ENCODE data around the gene MRPS6. TPM values are rescaled to one million over a fixed set of nuclear protein-coding genes. Genes with fewer than 3 reads are reported as not detected.

Gene MRPS6
- total RNA-seq: 10 to 100 TPM; 19.5 to 44.0 (median 40.9) TPM

DNA sequence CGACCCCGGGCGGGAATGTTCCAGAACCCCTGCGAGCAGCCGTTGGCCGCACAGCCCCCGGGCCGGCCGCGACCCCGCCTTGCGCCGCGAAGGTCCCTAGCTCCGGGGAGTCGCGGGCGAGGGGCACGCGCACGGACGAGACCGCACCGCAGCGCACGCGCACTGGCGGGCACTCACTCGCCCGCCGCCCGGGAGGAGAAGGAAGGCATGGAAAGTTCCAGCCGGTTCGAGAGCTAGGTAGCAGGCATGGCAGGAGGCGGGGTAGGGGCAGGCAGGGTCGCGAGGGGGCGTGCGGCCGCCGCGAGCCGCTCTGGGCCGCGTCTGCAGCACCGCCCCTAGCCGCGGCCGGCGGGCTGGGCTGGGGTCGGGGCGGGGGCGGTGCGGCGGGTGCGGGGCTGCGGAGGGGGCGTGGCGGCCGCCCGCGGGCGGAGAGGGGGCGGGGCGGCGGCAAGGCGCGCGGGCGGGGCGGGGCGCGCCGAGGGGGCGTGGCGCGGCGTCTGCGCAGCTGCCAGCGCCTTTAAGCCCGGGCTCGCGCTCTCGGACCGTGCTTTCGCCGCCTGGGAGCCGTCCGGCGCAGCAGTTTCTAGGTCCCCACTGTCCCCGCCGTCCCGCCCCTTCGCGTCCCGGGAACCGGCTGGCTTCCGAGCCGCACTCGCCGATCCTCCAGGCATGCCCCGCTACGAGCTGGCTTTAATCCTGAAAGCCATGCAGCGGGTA, at the start of gene MRPS6, which contains the start of gene SLC5A3:
Gene MRPS6 (plus strand): TSS at position 547 of the 717 bp plus-strand sequence. CDS start 123 bp downstream, at position 670.
Gene SLC5A3 (plus strand): TSS at position 547 of the 717 bp plus-strand sequence. CDS start 21,621 bp downstream, outside the sequence.
- no peak for DNase-seq (ENCODE audit: extremely low spot score)
- peak; percentile 54 for TF ChIP-seq POLR2A (IDR thresholded peaks at IDR 0.05; ENCODE audit: low read depth)
- TF ChIP-seq, protein P1, sequence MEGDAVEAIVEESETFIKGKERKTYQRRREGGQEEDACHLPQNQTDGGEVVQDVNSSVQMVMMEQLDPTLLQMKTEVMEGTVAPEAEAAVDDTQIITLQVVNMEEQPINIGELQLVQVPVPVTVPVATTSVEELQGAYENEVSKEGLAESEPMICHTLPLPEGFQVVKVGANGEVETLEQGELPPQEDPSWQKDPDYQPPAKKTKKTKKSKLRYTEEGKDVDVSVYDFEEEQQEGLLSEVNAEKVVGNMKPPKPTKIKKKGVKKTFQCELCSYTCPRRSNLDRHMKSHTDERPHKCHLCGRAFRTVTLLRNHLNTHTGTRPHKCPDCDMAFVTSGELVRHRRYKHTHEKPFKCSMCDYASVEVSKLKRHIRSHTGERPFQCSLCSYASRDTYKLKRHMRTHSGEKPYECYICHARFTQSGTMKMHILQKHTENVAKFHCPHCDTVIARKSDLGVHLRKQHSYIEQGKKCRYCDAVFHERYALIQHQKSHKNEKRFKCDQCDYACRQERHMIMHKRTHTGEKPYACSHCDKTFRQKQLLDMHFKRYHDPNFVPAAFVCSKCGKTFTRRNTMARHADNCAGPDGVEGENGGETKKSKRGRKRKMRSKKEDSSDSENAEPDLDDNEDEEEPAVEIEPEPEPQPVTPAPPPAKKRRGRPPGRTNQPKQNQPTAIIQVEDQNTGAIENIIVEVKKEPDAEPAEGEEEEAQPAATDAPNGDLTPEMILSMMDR (IDR thresholded peaks at IDR 0.05): peak in 1 of 3 experiments; percentile 15
- TF ChIP-seq POLR2AphosphoS5 (IDR thresholded peaks at IDR 0.05): peak; percentile 76 to 95
- TF ChIP-seq EP300 (IDR thresholded peaks at IDR 0.05): no peak
- H3K9me3 ChIP-seq: no peaks in the 10 kb centered on the region
- intact Hi-C loops (cut with DNase I): loop anchor here (1.0 to 5.0 kb wide), 4 partner anchors 56 to 274 kb away; no protein-coding TSS in a partner anchor
- H3K4me3 ChIP-seq: peak within 1 kb of the TSS; percentile 78 to 88 (median 81)
- peaks cover 15 to 47% (median 41%) of the 10 kb centered on the region in 4 donors for H3K4me1 ChIP-seq
- no CpG with 5 or more reads among the region's 104 CpGs for WGBS
- no peaks in the 10 kb centered on the region for H3K36me3 ChIP-seq
- no peaks in the 10 kb centered on the region for H3K27me3 ChIP-seq
- H3K27ac ChIP-seq (replicated peaks in 1 of 4): peak within 1 kb of the TSS; percentile 81 to 91 (median 88)

DNA sequence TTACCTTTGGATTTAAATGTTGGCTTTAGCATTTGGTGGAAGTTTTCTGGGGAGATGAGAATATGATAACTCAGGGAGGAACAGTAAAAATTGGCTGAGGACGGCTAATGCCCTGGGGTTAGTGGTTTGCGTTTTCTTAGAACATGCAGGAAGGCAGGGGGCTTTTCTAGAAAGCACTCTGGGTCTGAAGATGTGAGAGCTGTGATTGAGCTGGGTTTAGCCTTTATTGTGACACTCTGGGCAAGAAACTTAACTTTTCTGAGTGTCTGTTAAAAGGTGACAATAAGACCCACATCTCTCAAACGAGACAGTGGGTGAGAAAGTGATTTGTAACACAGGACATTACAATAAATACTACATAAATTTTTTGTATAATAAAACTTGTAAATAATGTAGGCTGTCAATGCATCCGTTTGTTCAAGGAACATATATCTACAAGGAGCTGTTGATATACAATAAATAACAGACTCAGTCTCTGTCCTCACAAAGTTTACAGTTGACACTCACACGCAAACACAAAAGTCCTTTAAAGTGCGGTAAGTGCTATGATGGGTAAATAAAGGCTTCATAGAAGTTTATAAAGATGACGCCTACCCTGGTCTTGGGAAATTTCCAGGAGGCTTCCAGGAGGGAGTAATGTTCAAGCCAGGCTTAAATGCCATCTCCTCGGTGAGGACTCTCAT, 49.5 kb upstream of the MRPS6 start:
- intact Hi-C loops (cut with DNase I): no loop called here
- 53% methylated on average over 8 of the region's 8 CpGs for WGBS
- no peaks in the 10 kb centered on the region for H3K36me3 ChIP-seq
- peaks cover 0 to 6% (median 3%) of the 10 kb centered on the region in 4 donors for H3K9me3 ChIP-seq
- no peaks in the 10 kb centered on the region for H3K27me3 ChIP-seq
- H3K4me1 ChIP-seq: peaks cover 0 to 25% (median 19%) of the 10 kb centered on the region in 4 donors
- DNase-seq (ENCODE audit: extremely low spot score): no peak
- H3K27ac ChIP-seq (replicated peaks in 1 of 4): no peak overlapping the region
- no peak for TF ChIP-seq POLR2AphosphoS5 (IDR thresholded peaks at IDR 0.05)
- no peak for TF ChIP-seq EP300 (IDR thresholded peaks at IDR 0.05)
- no peak for TF ChIP-seq POLR2A (IDR thresholded peaks at IDR 0.05; ENCODE audit: low read depth)
- TF ChIP-seq, protein P1 (IDR thresholded peaks at IDR 0.05): no peak
- H3K4me3 ChIP-seq: no peak overlapping the region

DNA sequence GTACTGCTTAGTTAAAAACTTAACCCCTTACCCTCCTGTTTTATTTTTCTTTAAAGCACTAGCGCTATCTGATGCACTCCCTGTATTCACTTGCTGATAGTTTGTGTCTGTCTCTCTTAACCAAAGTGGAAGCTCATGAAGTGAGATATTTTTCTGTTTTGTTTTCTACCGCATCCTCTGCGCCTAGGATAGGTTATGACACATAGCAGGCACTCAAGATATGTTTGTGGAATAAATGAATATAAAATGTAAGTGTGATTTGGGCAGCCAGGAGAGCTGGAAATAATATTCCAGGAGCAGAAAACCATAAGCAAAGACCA, 49.0 kb upstream of the MRPS6 start:
- WGBS: 90% methylated on average over 3 of the region's 3 CpGs
- TF ChIP-seq, protein P1 (IDR thresholded peaks at IDR 0.05): no peak
- TF ChIP-seq POLR2A (IDR thresholded peaks at IDR 0.05; ENCODE audit: low read depth): no peak
- TF ChIP-seq EP300 (IDR thresholded peaks at IDR 0.05): no peak
- no peak for TF ChIP-seq POLR2AphosphoS5 (IDR thresholded peaks at IDR 0.05)
- intact Hi-C loops (cut with DNase I): no loop called here
- Histone ChIP-seq H3K36me3 (no peaks in the 10 kb centered on the region), H3K4me1 (peaks cover 0 to 25% (median 19%) of the 10 kb centered on the region in 4 donors), H3K9me3 (peaks cover 0 to 6% (median 3%) of the 10 kb centered on the region in 4 donors), H3K27me3 (no peaks in the 10 kb centered on the region), H3K4me3 (no peak overlapping the region), H3K27ac (replicated peaks in 1 of 4) (no peak overlapping the region)
- no peak for DNase-seq (ENCODE audit: extremely low spot score)

DNA sequence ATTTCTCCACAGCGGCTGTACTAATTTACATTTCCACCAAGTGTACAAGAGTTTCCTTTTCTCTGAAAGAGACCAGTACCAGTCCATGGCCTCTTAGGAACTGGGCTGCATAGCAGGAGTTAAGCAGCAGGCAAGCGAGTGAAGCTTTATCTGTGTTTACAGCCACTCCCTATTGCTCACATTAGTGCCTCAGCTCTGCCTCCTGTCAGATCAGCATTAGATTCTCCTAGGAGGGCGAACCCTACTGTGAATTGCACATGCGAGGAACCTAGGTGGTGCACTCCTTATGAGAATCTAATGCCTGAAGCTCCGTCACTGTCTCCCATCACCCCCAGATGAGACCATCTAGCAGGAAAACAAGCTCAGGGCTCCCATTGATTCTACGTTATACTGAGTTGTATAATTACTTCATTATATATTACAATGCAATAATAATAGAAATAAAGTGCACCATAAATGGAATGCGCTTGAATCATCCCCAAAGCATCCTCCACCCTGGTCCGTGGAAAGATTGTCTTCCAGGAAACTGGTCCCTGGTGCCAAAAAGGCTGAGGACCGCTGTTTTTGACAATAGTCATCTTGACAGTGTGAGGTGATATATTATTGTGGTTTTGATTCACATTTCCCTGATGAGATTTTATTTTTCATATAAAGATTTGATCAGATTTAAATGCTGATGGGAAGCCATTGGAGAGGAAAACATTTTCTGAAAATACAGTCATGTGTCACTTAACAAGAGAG, 45.5 kb upstream of the MRPS6 start:
- Histone ChIP-seq H3K27me3 (no peaks in the 10 kb centered on the region), H3K4me1 (peaks cover 0 to 25% (median 15%) of the 10 kb centered on the region in 4 donors), H3K4me3 (no peak overlapping the region), H3K9me3 (no peaks in the 10 kb centered on the region), H3K36me3 (no peaks in the 10 kb centered on the region), H3K27ac (replicated peaks in 1 of 4) (no peak overlapping the region)
- intact Hi-C loops (cut with DNase I): no loop called here
- 84% methylated on average over 9 of the region's 9 CpGs for WGBS
- DNase-seq (ENCODE audit: extremely low spot score): no peak
- TF ChIP-seq EP300 (IDR thresholded peaks at IDR 0.05) (no peak), POLR2AphosphoS5 (IDR thresholded peaks at IDR 0.05) (no peak), POLR2A (IDR thresholded peaks at IDR 0.05; ENCODE audit: low read depth) (no peak)
- TF ChIP-seq, protein P1 (IDR thresholded peaks at IDR 0.05): no peak

All from esophagus muscularis mucosa (tissue), 4 donors.